Measurements from ENCODE around the gene COL23A1. TPM values are rescaled to one million over a fixed set of nuclear protein-coding genes. Genes with fewer than 3 reads are reported as not detected.

The COL23A1 gene
- polyA plus RNA-seq, 3 donors, result 0.11 to 0.21 TPM; not detected in 1

GRCh38 chr5:178282391-178282790, 307.8 kb downstream of the COL23A1 start:
- no peaks in the 10 kb centered on the region for H3K79me2 ChIP-seq (ENCODE audit: insufficient read depth, low read length)
- H3K9me3 ChIP-seq (replicated peaks in 1 of 2; ENCODE audit: control insufficient read depth in 1 of 2, insufficient read depth in 1 of 2, low read length in 2 of 2), result peaks cover 4 to 6% of the 10 kb centered on the region in 2 donors
- no peak for DNase-seq
- no peak overlapping the region for H2AFZ ChIP-seq (ENCODE audit: insufficient read depth, low read depth, low read length, poor library complexity, severe bottlenecking)
- H3K4me1 Mint-ChIP-seq, result peaks cover 8% of the 10 kb centered on the region
- H3K4me2 ChIP-seq (replicated peaks; ENCODE audit: extremely low read depth, low read length, poor library complexity, severe bottlenecking), result no peak overlapping the region
- H3K27me3 Mint-ChIP-seq (ENCODE audit: low read depth in 3 of 3), result peaks cover 0 to 3% (median 2%) of the 10 kb centered on the region in 3 donors
- peaks cover 4 to 9% (median 6%) of the 10 kb centered on the region in 7 donors for H3K9me3 Mint-ChIP-seq
- H3K36me3 ChIP-seq (replicated peaks in 1 of 2; ENCODE audit: control insufficient read depth in 1 of 2, insufficient read depth in 2 of 2, low read length in 2 of 2), result no peaks in the 10 kb centered on the region
- no peak overlapping the region for H3K9ac ChIP-seq (ENCODE audit: insufficient read depth, low read length, poor library complexity, severe bottlenecking)
- intact Hi-C loops (cut with micrococcal nuclease), result loop anchor here (2.0 to 5.0 kb wide), 2 partner anchors 308 to 560 kb away; partner anchors contain the start of gene COL23A1 (in 1 of the 2)
- WGBS (ENCODE audit: insufficient coverage), result 93% methylated on average over 4 of the region's 4 CpGs
- H3K36me3 Mint-ChIP-seq, result no peaks in the 10 kb centered on the region
- no peaks in the 10 kb centered on the region for H3K27me3 ChIP-seq (ENCODE audit: control insufficient read depth in 2 of 2, insufficient read depth in 2 of 2, low read length in 2 of 2)
- H3K4me1 ChIP-seq (ENCODE audit: control insufficient read depth in 1 of 2, insufficient read depth in 2 of 2, low read length in 2 of 2), result peaks cover 5 to 7% of the 10 kb centered on the region in 2 donors
- TF ChIP-seq CTCF (IDR thresholded peaks at IDR 0.05), result no peak
- no peak overlapping the region for H3K27ac ChIP-seq (ENCODE audit: low read depth in 1 of 2, low read length in 2 of 2)
- no peak overlapping the region for H3K4me3 ChIP-seq (replicated peaks in 1 of 3; ENCODE audit: low read depth in 2 of 3, low read length in 3 of 3)
- no peaks in the 10 kb centered on the region for H4K20me1 ChIP-seq (ENCODE audit: insufficient read depth, low read length)
- H3K27ac Mint-ChIP-seq, result peak overlapping the region in 1 of 7 donors; percentile 39
- H3K4me3 Mint-ChIP-seq, result no peak overlapping the region

GRCh38 chr5:178281331-178281730, 308.9 kb downstream of the COL23A1 start:
- peaks cover 8% of the 10 kb centered on the region for H3K4me1 Mint-ChIP-seq
- no peaks in the 10 kb centered on the region for H3K79me2 ChIP-seq (ENCODE audit: insufficient read depth, low read length)
- peaks cover 6 to 9% of the 10 kb centered on the region in 2 donors for H3K9me3 ChIP-seq (replicated peaks in 1 of 2; ENCODE audit: control insufficient read depth in 1 of 2, insufficient read depth in 1 of 2, low read length in 2 of 2)
- H4K20me1 ChIP-seq (ENCODE audit: insufficient read depth, low read length), result no peaks in the 10 kb centered on the region
- H3K4me3 Mint-ChIP-seq, result no peak overlapping the region
- H3K27ac Mint-ChIP-seq, result no peak overlapping the region
- H3K4me2 ChIP-seq (replicated peaks; ENCODE audit: extremely low read depth, low read length, poor library complexity, severe bottlenecking), result no peak overlapping the region
- no peak overlapping the region for H3K9ac ChIP-seq (ENCODE audit: insufficient read depth, low read length, poor library complexity, severe bottlenecking)
- no peak for TF ChIP-seq CTCF (IDR thresholded peaks at IDR 0.05)
- H3K36me3 ChIP-seq (replicated peaks in 1 of 2; ENCODE audit: control insufficient read depth in 1 of 2, insufficient read depth in 2 of 2, low read length in 2 of 2), result no peaks in the 10 kb centered on the region
- 93% methylated on average over 15 of the region's 19 CpGs for WGBS (ENCODE audit: insufficient coverage)
- H2AFZ ChIP-seq (ENCODE audit: insufficient read depth, low read depth, low read length, poor library complexity, severe bottlenecking), result no peak overlapping the region
- no peak overlapping the region for H3K27ac ChIP-seq (ENCODE audit: low read depth in 1 of 2, low read length in 2 of 2)
- H3K27me3 ChIP-seq (ENCODE audit: control insufficient read depth in 2 of 2, insufficient read depth in 2 of 2, low read length in 2 of 2), result no peaks in the 10 kb centered on the region
- H3K4me3 ChIP-seq (replicated peaks in 1 of 3; ENCODE audit: low read depth in 2 of 3, low read length in 3 of 3), result no peak overlapping the region
- H3K4me1 ChIP-seq (ENCODE audit: control insufficient read depth in 1 of 2, insufficient read depth in 2 of 2, low read length in 2 of 2), result peaks cover 5 to 7% of the 10 kb centered on the region in 2 donors
- intact Hi-C loops (cut with micrococcal nuclease), result loop anchor here (2.0 to 5.0 kb wide), 3 partner anchors 269 to 561 kb away; partner anchors contain the start of gene COL23A1 (in 1 of the 2)
- H3K9me3 Mint-ChIP-seq, result peaks cover 4 to 11% (median 9%) of the 10 kb centered on the region in 7 donors
- peaks cover 0 to 3% (median 2%) of the 10 kb centered on the region in 3 donors for H3K27me3 Mint-ChIP-seq (ENCODE audit: low read depth in 3 of 3)
- no peak for DNase-seq
- no peaks in the 10 kb centered on the region for H3K36me3 Mint-ChIP-seq
